GM12891 (cell line): ENCODE results near the gene LRP1B.

ENCODE experiments used
- POLR2A ChIP-seq: IDR thresholded peaks from 2 replicates; pipeline ENCODE4 v1.6.1; 2011; ENCODE audit warnings: low read depth, low read length, control low read depth
- POLR2AphosphoS5 ChIP-seq: IDR thresholded peaks from 2 replicates; pipeline ENCODE4 v1.6.1; 2011; ENCODE audit warnings: low read depth, low read length, control low read depth
- SPI1 ChIP-seq: IDR thresholded peaks from 2 replicates; pipeline ENCODE4 v1.6.1; 2011; ENCODE audit warnings: low read depth, low read length, control low read depth
- TAF1 ChIP-seq: IDR thresholded peaks from 2 replicates; pipeline ENCODE4 v1.6.1; 2011; ENCODE audit warnings: low read depth, low read length, control low read depth

DNA sequence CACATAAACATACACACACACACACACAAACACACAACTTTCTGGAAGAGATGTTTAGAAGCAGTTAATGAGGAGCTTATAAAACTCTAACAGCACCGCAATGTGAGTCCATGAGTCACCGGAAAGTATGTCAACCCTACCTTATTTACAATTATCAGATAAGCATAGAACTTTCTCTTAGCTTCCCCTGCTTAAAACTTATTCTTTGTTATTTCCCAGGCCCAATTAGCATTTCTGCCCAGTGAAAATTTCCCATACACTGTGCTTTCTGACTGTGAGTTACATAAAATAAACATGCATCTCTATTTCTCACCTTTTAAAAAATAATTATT, 737.6 kb downstream of the LRP1B start:
- no peak for TF ChIP-seq POLR2A
- TF ChIP-seq SPI1: no peak
- TF ChIP-seq TAF1: no peak
- no peak for TF ChIP-seq POLR2AphosphoS5
